Measurements from ENCODE around the gene PSMD10. TPM values are rescaled to one million over a fixed set of nuclear protein-coding genes. Genes with fewer than 3 reads are reported as not detected.

The PSMD10 gene
- total and polyA plus RNA-seq, 9 donors: 44.2 to 62.5 (median 54.9) TPM

GRCh38 chrX:108053218-108053617 lies 38.1 kb downstream of the PSMD10 start:
- Histone ChIP-seq H3K36me3 (ENCODE audit: control insufficient read depth, insufficient read depth, low read length) (no peaks in the 10 kb centered on the region), H3K4me1 (ENCODE audit: control insufficient read depth, insufficient read depth, low read length) (no peaks in the 10 kb centered on the region), H3K9me3 (replicated peaks; ENCODE audit: control insufficient read depth, low read depth, low read length) (no peaks in the 10 kb centered on the region), H3K27me3 (ENCODE audit: control insufficient read depth, insufficient read depth, low read length) (peaks cover 11% of the 10 kb centered on the region), H3K27ac (ENCODE audit: low read length) (no peak overlapping the region), H3K4me3 (ENCODE audit: low read length) (no peak overlapping the region)
- no peak for DNase-seq

- peaks cover 11% of the 10 kb centered on the region for H3K27me3 ChIP-seq (ENCODE audit: control insufficient read depth, insufficient read depth, low read length)
- 17% methylated on average over 1 of the region's 1 CpG for WGBS (ENCODE audit: insufficient coverage)
- H3K4me3 ChIP-seq (ENCODE audit: low read length): no peak overlapping the region
- H3K4me1 ChIP-seq (ENCODE audit: control insufficient read depth, insufficient read depth, low read length): no peaks in the 10 kb centered on the region
- DNase-seq: peak; percentile 81
- no peaks in the 10 kb centered on the region for H3K36me3 ChIP-seq (ENCODE audit: control insufficient read depth, insufficient read depth, low read length)
- no peak overlapping the region for H3K27ac ChIP-seq (ENCODE audit: low read length)
- no peaks in the 10 kb centered on the region for H3K9me3 ChIP-seq (replicated peaks; ENCODE audit: control insufficient read depth, low read depth, low read length)
Observed at GRCh38 chrX:108049649-108050048, 41.7 kb downstream of the PSMD10 start.

GRCh38 chrX:108044554-108045256 lies 46.6 kb downstream of the PSMD10 start, which contains the start of gene VSIG1:
VSIG1 (plus strand) TSS chrX:108045065; CDS start chrX:108045131, 66 bp downstream.
- Histone ChIP-seq H3K9me3 (replicated peaks; ENCODE audit: control insufficient read depth, low read depth, low read length) (no peaks in the 10 kb centered on the region), H3K27ac (ENCODE audit: low read length) (no peak within 1 kb of the TSS), H3K27me3 (ENCODE audit: control insufficient read depth, insufficient read depth, low read length) (peaks cover 8% of the 10 kb centered on the region), H3K36me3 (ENCODE audit: control insufficient read depth, insufficient read depth, low read length) (no peaks in the 10 kb centered on the region), H3K4me3 (ENCODE audit: low read length) (no peak within 1 kb of the TSS), H3K4me1 (ENCODE audit: control insufficient read depth, insufficient read depth, low read length) (no peaks in the 10 kb centered on the region)
- WGBS (ENCODE audit: insufficient coverage): 86% methylated on average over 5 of the region's 10 CpGs
- no peak for DNase-seq

GRCh38 chrX:108036298-108036973 lies 54.9 kb downstream of the PSMD10 start:
- Histone ChIP-seq H3K27ac (ENCODE audit: low read length) (no peak overlapping the region), H3K4me1 (ENCODE audit: control insufficient read depth, insufficient read depth, low read length) (peaks cover 2% of the 10 kb centered on the region), H3K27me3 (ENCODE audit: control insufficient read depth, insufficient read depth, low read length) (peaks cover 27% of the 10 kb centered on the region), H3K9me3 (replicated peaks; ENCODE audit: control insufficient read depth, low read depth, low read length) (no peaks in the 10 kb centered on the region), H3K36me3 (ENCODE audit: control insufficient read depth, insufficient read depth, low read length) (no peaks in the 10 kb centered on the region), H3K4me3 (ENCODE audit: low read length) (no peak overlapping the region)
- WGBS (ENCODE audit: insufficient coverage): 58% methylated on average over 2 of the region's 4 CpGs
- no peak for DNase-seq

- H3K27me3 ChIP-seq (ENCODE audit: control insufficient read depth, insufficient read depth, low read length): peaks cover 31% of the 10 kb centered on the region
- 85% methylated on average over 2 of the region's 3 CpGs for WGBS (ENCODE audit: insufficient coverage)
- no peak overlapping the region for H3K27ac ChIP-seq (ENCODE audit: low read length)
- peaks cover 2% of the 10 kb centered on the region for H3K4me1 ChIP-seq (ENCODE audit: control insufficient read depth, insufficient read depth, low read length)
- H3K9me3 ChIP-seq (replicated peaks; ENCODE audit: control insufficient read depth, low read depth, low read length): no peaks in the 10 kb centered on the region
- no peak for DNase-seq
- H3K4me3 ChIP-seq (ENCODE audit: low read length): no peak overlapping the region
- no peaks in the 10 kb centered on the region for H3K36me3 ChIP-seq (ENCODE audit: control insufficient read depth, insufficient read depth, low read length)
Observed at GRCh38 chrX:108034725-108035124, 56.6 kb downstream of the PSMD10 start.

Other genes with a start within 250 kb of the PSMD10 start
- gene TEX13B, start 109.2 kb downstream of the PSMD10 start, total RNA-seq: not detected
- gene TEX13B, start 109.2 kb downstream of the PSMD10 start, polyA plus RNA-seq (ENCODE audit: insufficient read depth in 1 of 8, insufficient read length in 8 of 8, low replicate concordance in 1 of 8): not detected
- gene VSIG1, start 46.5 kb downstream of the PSMD10 start, total RNA-seq: 0.09 TPM
- gene VSIG1, start 46.5 kb downstream of the PSMD10 start, polyA plus RNA-seq (ENCODE audit: insufficient read depth in 1 of 8, insufficient read length in 8 of 8, low replicate concordance in 1 of 8): under 1 TPM in 7 of 8 donors, not detected in 1; 0.05 to 0.78 (median 0.11) TPM
- 17.3 TPM for gene ATG4A, start 236 bp upstream of the PSMD10 start, total RNA-seq
- 10 to 100 TPM; 15.6 to 23.8 (median 18.0) TPM for gene ATG4A, start 236 bp upstream of the PSMD10 start, polyA plus RNA-seq (ENCODE audit: insufficient read depth in 1 of 8, insufficient read length in 8 of 8, low replicate concordance in 1 of 8)